SK-N-SH treated with all-trans-retinoic acid at 6 μM for 48 hours (cell line): ENCODE measurements around the gene CENPF.

Experiments
- ZC3H10 ChIP-seq: fragments of 250-450 bp; sonication (Bioruptor Pico); IDR thresholded peaks from 2 replicates; pipeline ENCODE4 v1.5.1; 2021; ENCODE audit warnings: mild to moderate bottlenecking, moderate library complexity
- ZFP30 ChIP-seq: fragments of 450-650 bp; formaldehyde crosslinking; IDR thresholded peaks from 2 replicates; pipeline ENCODE4 v1.5.0; 2022; ENCODE audit warnings: mild to moderate bottlenecking, moderate library complexity

GRCh38 chr1:214567481-214567980 lies 35.5 kb upstream of the CENPF start:
- TF ChIP-seq ZFP30 (CRISPR knock-in tag) (no peak), ZC3H10 (CRISPR knock-in tag) (no peak)
